ENCODE measurements around the gene ANXA4.

DNA sequence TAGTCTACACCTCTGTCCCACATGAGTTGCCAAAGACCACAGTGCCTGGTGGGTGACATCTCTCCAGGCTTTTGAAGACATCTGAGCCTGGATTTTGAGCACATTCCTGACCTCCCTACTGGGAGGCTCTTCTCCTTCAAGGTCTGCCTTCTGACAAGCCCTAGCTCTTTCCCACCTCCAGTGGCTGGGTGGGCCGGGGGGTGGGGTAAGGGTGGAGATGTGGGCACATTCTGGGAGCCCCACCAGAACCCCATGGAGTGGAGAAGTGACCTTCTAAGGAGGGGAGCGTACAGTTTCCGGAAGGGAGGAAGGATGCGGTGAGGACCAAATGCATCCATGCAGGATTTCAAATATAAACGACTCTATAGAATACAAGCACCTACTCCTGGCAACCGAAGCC lies 27.9 kb upstream of the ANXA4 start:
- TF ChIP-seq SATB2 (CRISPR knock-in tag; IDR thresholded peaks at IDR 0.05) (no peak), IKZF4 (CRISPR knock-in tag; IDR thresholded peaks at IDR 0.05; ENCODE audit: borderline replicate concordance, low read depth, not compliant biosample characterization) (no peak), ZNF431 (CRISPR knock-in tag; IDR thresholded peaks at IDR 0.05; ENCODE audit: borderline replicate concordance, low read depth) (no peak), HMG20A (CRISPR knock-in tag; IDR thresholded peaks at IDR 0.05; ENCODE audit: borderline replicate concordance) (no peak), EP300 (IDR thresholded peaks at IDR 0.05; ENCODE audit: low read depth in 2 of 2, low read length in 2 of 2) (no peak), EP300 (CRISPR knock-in tag; IDR thresholded peaks at IDR 0.05; ENCODE audit: borderline replicate concordance) (no peak), HOXA3 (CRISPR knock-in tag; IDR thresholded peaks at IDR 0.05) (no peak), EZH2 (conservative IDR thresholded peaks at IDR 0.05; ENCODE audit: low read depth, low read length) (no peak), YY1 (IDR thresholded peaks at IDR 0.05; ENCODE audit: insufficient read depth, insufficient replicate concordance, low read depth, low read length) (no peak), ELF4 (CRISPR knock-in tag; IDR thresholded peaks at IDR 0.05; ENCODE audit: borderline replicate concordance) (no peak), ZNF496 (CRISPR knock-in tag; IDR thresholded peaks at IDR 0.05; ENCODE audit: insufficient replicate concordance) (no peak)
- TF ChIP-seq, protein P1, sequence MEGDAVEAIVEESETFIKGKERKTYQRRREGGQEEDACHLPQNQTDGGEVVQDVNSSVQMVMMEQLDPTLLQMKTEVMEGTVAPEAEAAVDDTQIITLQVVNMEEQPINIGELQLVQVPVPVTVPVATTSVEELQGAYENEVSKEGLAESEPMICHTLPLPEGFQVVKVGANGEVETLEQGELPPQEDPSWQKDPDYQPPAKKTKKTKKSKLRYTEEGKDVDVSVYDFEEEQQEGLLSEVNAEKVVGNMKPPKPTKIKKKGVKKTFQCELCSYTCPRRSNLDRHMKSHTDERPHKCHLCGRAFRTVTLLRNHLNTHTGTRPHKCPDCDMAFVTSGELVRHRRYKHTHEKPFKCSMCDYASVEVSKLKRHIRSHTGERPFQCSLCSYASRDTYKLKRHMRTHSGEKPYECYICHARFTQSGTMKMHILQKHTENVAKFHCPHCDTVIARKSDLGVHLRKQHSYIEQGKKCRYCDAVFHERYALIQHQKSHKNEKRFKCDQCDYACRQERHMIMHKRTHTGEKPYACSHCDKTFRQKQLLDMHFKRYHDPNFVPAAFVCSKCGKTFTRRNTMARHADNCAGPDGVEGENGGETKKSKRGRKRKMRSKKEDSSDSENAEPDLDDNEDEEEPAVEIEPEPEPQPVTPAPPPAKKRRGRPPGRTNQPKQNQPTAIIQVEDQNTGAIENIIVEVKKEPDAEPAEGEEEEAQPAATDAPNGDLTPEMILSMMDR (CRISPR knock-in tag; IDR thresholded peaks at IDR 0.05), result no peak

Data from HepG2 (cell line).